Activated CD4-positive, alpha-beta memory T cell treated with anti-CD3 and anti-CD28 coated beads, Interleukin-2, amount 10 ng/mL, durations not matched to agents 7 days and 5 days (primary cell): ENCODE measurements around the gene YY1. TPM values are rescaled to one million over a fixed set of nuclear protein-coding genes. Genes with fewer than 3 reads are reported as not detected.

Experiments
- CTCF ChIA-PET: fragments of 350-600 bp; sonication (Branson Sonifier 250); formaldehyde crosslinking; loops from one replicate; lab custom pipeline; 2021; ENCODE audit warnings: antibody characterized with exemption, inconsistent platforms; lab: Charles Lee
- POLR2A ChIA-PET: fragments of 350-600 bp; sonication (Branson Sonifier 250); formaldehyde crosslinking; loops from one replicate; lab custom pipeline; 2021; ENCODE audit warnings: antibody characterized with exemption; lab: Charles Lee
- DNase-seq: peaks from one replicate; pipeline ENCODE4 v3.0.0-alpha.2; 2020
- H3K27ac Mint-ChIP-seq: one replicate; pipeline ENCODE4 v1.8.0; 2021; ENCODE audit warnings: mild to moderate bottlenecking, mixed read lengths
- H3K27me3 Mint-ChIP-seq: one replicate; pipeline ENCODE4 v1.8.0; 2021; ENCODE audit warnings: mixed read lengths
- H3K36me3 Mint-ChIP-seq: one replicate; pipeline ENCODE4 v1.8.0; 2021; ENCODE audit warnings: low read depth, mixed read lengths
- H3K4me1 Mint-ChIP-seq: one replicate; pipeline ENCODE4 v1.8.0; 2021; ENCODE audit warnings: mixed read lengths
- H3K4me3 Mint-ChIP-seq: one replicate; pipeline ENCODE4 v1.8.0; 2021; ENCODE audit warnings: mild to moderate bottlenecking, mixed read lengths
- H3K9me3 Mint-ChIP-seq: one replicate; pipeline ENCODE4 v1.8.0; 2021; ENCODE audit warnings: mixed read lengths
- total RNA-seq, 2 experiments: library from RNA; stranded (reverse); gene quantifications; one replicate each; pipeline ENCODE4 v1.2.3, GENCODE V29; 2021

YY1 gene
- total RNA-seq, 2 experiments from 2014 or later = 94.0 to 95.6 TPM

- ChIA-PET CTCF (no interaction called here), POLR2A (no interaction called here)
- Mint-ChIP-seq H3K27ac (no peak overlapping the region), H3K4me1 (peaks cover 5% of the 10 kb centered on the region), H3K9me3 (no peaks in the 10 kb centered on the region), H3K36me3 (no peaks in the 10 kb centered on the region), H3K27me3 (peaks cover 5% of the 10 kb centered on the region), H3K4me3 (no peak overlapping the region)
- no peak for DNase-seq
These were observed 81.4 kb downstream of the YY1 start for GRCh38 chr14:100320157-100320856.

- no peak for DNase-seq
- Mint-ChIP-seq H3K27ac (no peak overlapping the region), H3K4me1 (peaks cover 5% of the 10 kb centered on the region), H3K9me3 (no peaks in the 10 kb centered on the region), H3K36me3 (no peaks in the 10 kb centered on the region), H3K27me3 (peaks cover 5% of the 10 kb centered on the region), H3K4me3 (no peak overlapping the region)
- CTCF ChIA-PET = no interaction called here
- POLR2A ChIA-PET = no interaction called here
These were observed 82.7 kb downstream of the YY1 start for GRCh38 chr14:100321473-100322137.

GRCh38 chr14:100322138-100322957 is 83.4 kb downstream of the YY1 start:
- CTCF ChIA-PET = no interaction called here
- H3K9me3 Mint-ChIP-seq = no peaks in the 10 kb centered on the region

GRCh38 chr14:100323121-100323941 is 84.4 kb downstream of the YY1 start, which contains the start of gene SLC25A47:
Gene SLC25A47 (plus strand): TSS chr14:100323339. CDS start chr14:100323415, 76 bp downstream.
- no peak within 1 kb of the TSS for H3K27ac Mint-ChIP-seq
- H3K9me3 Mint-ChIP-seq = no peaks in the 10 kb centered on the region
- CTCF ChIA-PET = interaction anchor here (1.1 kb wide), 1 partner anchor 20 kb away, joined by 3 read pairs; no protein-coding TSS in a partner anchor

More at GRCh38 chr14:100322138-100322957, 83.4 kb downstream of the YY1 start:
- Mint-ChIP-seq H3K4me1 (peaks cover 5% of the 10 kb centered on the region), H3K27ac (no peak overlapping the region), H3K27me3 (peaks cover 5% of the 10 kb centered on the region), H3K4me3 (no peak overlapping the region), H3K36me3 (no peaks in the 10 kb centered on the region)
- no peak for DNase-seq
- POLR2A ChIA-PET = no interaction called here

GRCh38 chr14:100323942-100324307 is 85.0 kb downstream of the YY1 start:
- Mint-ChIP-seq H3K4me1 (peaks cover 2% of the 10 kb centered on the region), H3K9me3 (no peaks in the 10 kb centered on the region), H3K27ac (no peak overlapping the region), H3K27me3 (peaks cover 5% of the 10 kb centered on the region), H3K36me3 (no peaks in the 10 kb centered on the region), H3K4me3 (no peak overlapping the region)
- ChIA-PET POLR2A (interaction anchor here (0.7 kb wide), 1 partner anchor 49 kb away, joined by 3 read pairs; no protein-coding TSS in a partner anchor), CTCF (interaction anchor here (1.1 kb wide), 1 partner anchor 21 kb away, joined by 3 read pairs; no protein-coding TSS in a partner anchor)
- DNase-seq = no peak

More at GRCh38 chr14:100323121-100323941, 84.4 kb downstream of the YY1 start, which contains the start of gene SLC25A47:
- DNase-seq = no peak
- Mint-ChIP-seq H3K4me1 (peaks cover 2% of the 10 kb centered on the region), H3K36me3 (no peaks in the 10 kb centered on the region), H3K27me3 (peaks cover 5% of the 10 kb centered on the region), H3K4me3 (no peak within 1 kb of the TSS)
- POLR2A ChIA-PET = interaction anchor here (0.7 kb wide), 1 partner anchor 49 kb away, joined by 3 read pairs; no protein-coding TSS in a partner anchor

GRCh38 chr14:100325231-100325632 is 86.3 kb downstream of the YY1 start:
- Mint-ChIP-seq H3K27me3 (peaks cover 1% of the 10 kb centered on the region), H3K36me3 (no peaks in the 10 kb centered on the region), H3K9me3 (no peaks in the 10 kb centered on the region), H3K4me3 (no peak overlapping the region), H3K4me1 (no peaks in the 10 kb centered on the region), H3K27ac (no peak overlapping the region)
- no peak for DNase-seq
- ChIA-PET CTCF (no interaction called here), POLR2A (no interaction called here)

- no peak overlapping the region for H3K4me3 Mint-ChIP-seq
- no peak overlapping the region for H3K27ac Mint-ChIP-seq
- H3K4me1 Mint-ChIP-seq = no peaks in the 10 kb centered on the region
- ChIA-PET POLR2A (no interaction called here), CTCF (no interaction called here)
- no peak for DNase-seq
- no peaks in the 10 kb centered on the region for H3K36me3 Mint-ChIP-seq
- no peaks in the 10 kb centered on the region for H3K9me3 Mint-ChIP-seq
- no peaks in the 10 kb centered on the region for H3K27me3 Mint-ChIP-seq
These were observed 87.0 kb downstream of the YY1 start for GRCh38 chr14:100325958-100326357.

- CTCF ChIA-PET = no interaction called here
These were observed 88.2 kb downstream of the YY1 start for GRCh38 chr14:100327128-100327527.

GRCh38 chr14:100328495-100329163 is 89.7 kb downstream of the YY1 start:
- peaks cover 10% of the 10 kb centered on the region for H3K36me3 Mint-ChIP-seq
- H3K27ac Mint-ChIP-seq = no peak overlapping the region
- ChIA-PET CTCF (no interaction called here), POLR2A (no interaction called here)
- no peaks in the 10 kb centered on the region for H3K4me1 Mint-ChIP-seq
- DNase-seq = no peak
- H3K4me3 Mint-ChIP-seq = no peak overlapping the region
- H3K27me3 Mint-ChIP-seq = no peaks in the 10 kb centered on the region
- no peaks in the 10 kb centered on the region for H3K9me3 Mint-ChIP-seq

More at GRCh38 chr14:100327128-100327527, 88.2 kb downstream of the YY1 start:
- POLR2A ChIA-PET = no interaction called here
- Mint-ChIP-seq H3K4me3 (no peak overlapping the region), H3K27ac (no peak overlapping the region), H3K9me3 (no peaks in the 10 kb centered on the region), H3K27me3 (no peaks in the 10 kb centered on the region), H3K36me3 (peaks cover 5% of the 10 kb centered on the region), H3K4me1 (no peaks in the 10 kb centered on the region)
- DNase-seq = no peak

- peaks cover 16% of the 10 kb centered on the region for H3K36me3 Mint-ChIP-seq
- CTCF ChIA-PET = no interaction called here
- H3K27ac Mint-ChIP-seq = no peak overlapping the region
- no peaks in the 10 kb centered on the region for H3K4me1 Mint-ChIP-seq
- H3K4me3 Mint-ChIP-seq = no peak overlapping the region
- no peaks in the 10 kb centered on the region for H3K9me3 Mint-ChIP-seq
- no peak for DNase-seq
- H3K27me3 Mint-ChIP-seq = no peaks in the 10 kb centered on the region
- POLR2A ChIA-PET = no interaction called here
These were observed 90.5 kb downstream of the YY1 start for GRCh38 chr14:100329233-100330006.

GRCh38 chr14:100330007-100330344 is 91.0 kb downstream of the YY1 start:
- Mint-ChIP-seq H3K4me1 (no peaks in the 10 kb centered on the region), H3K27ac (no peak overlapping the region), H3K27me3 (no peaks in the 10 kb centered on the region), H3K4me3 (no peak overlapping the region), H3K36me3 (peaks cover 22% of the 10 kb centered on the region), H3K9me3 (no peaks in the 10 kb centered on the region)
- ChIA-PET POLR2A (no interaction called here), CTCF (no interaction called here)
- no peak for DNase-seq
